Upper lobe of left lung (tissue), 6 donors: Measurements from ENCODE around the gene FER1L5. TPM values are rescaled to one million over a fixed set of nuclear protein-coding genes. Genes with fewer than 3 reads are reported as not detected.

Source experiments
- ATAC-seq, 2 donors: fragments of 200-7000 bp; cut with Tn5 transposase; one replicate each; pipeline ENCODE4 v1.9.1; 2022; ENCODE audit warnings: mild to moderate bottlenecking in 2 of 2, moderate library complexity in 2 of 2; ENCODE audit not compliant: low FRiP score in 2 of 2
- DNase-seq, 2 donors: peaks; one replicate each; pipeline ENCODE4 v3.0.0-alpha.2; 2019 to 2020
- H3K27ac ChIP-seq, 4 donors: fragments of 200-600 bp; sonication (generic); one replicate each; pipeline ENCODE4 v1.5.1; 2016 to 2019
- H3K27me3 ChIP-seq, 4 donors: fragments of 200-600 bp; sonication (generic); one replicate each; pipeline ENCODE4 v1.5.1; 2017 to 2019
- H3K36me3 ChIP-seq, 4 donors: fragments of 200-600 bp; sonication (generic); one replicate each; pipeline ENCODE4 v1.5.1; 2016 to 2019
- H3K4me1 ChIP-seq, 4 donors: fragments of 200-600 bp; sonication (generic); one replicate each; pipeline ENCODE4 v1.5.1; 2018 to 2019
- H3K4me3 ChIP-seq, 4 donors: fragments of 200-600 bp; sonication (generic); one replicate each; pipeline ENCODE4 v1.5.1; 2017 to 2019; ENCODE audit warnings: mild to moderate bottlenecking in 2 of 4, moderate library complexity in 1 of 4
- H3K9me3 ChIP-seq, 4 donors: fragments of 200-600 bp; sonication (generic); one replicate each; pipeline ENCODE4 v1.5.1; 2018 to 2019
- CTCF ChIP-seq, 6 experiments: fragments of 450-650 bp in 4 of 6; fragments of 200-600 bp in 2 of 6; sonication (generic) in 2 of 6; IDR thresholded peaks; one replicate each; pipeline ENCODE4 v1.5.1; 2016 to 2019; ENCODE audit warnings: antibody characterized with exemption in 6 of 6
- EP300 ChIP-seq, 4 donors: sonication (generic); formaldehyde crosslinking; IDR thresholded peaks; one replicate each; pipeline ENCODE4 v1.5.1; 2017; ENCODE audit warnings: antibody characterized with exemption in 4 of 4, control low read depth in 2 of 4
- POLR2A ChIP-seq, 4 donors: fragments of 450-650 bp; IDR thresholded peaks; one replicate each; pipeline ENCODE4 v1.5.1; 2016 to 2017; ENCODE audit warnings: antibody characterized with exemption in 4 of 4, mild to moderate bottlenecking in 2 of 4
- POLR2AphosphoS5 ChIP-seq, 2 donors: sonication (generic); formaldehyde crosslinking; IDR thresholded peaks; one replicate each; pipeline ENCODE4 v1.5.1; 2017; ENCODE audit warnings: antibody characterized with exemption in 2 of 2
- WGBS, 2 donors: methylation state at CpG; one replicate each; pipeline ENCODE4 v1.1.5; 2017 to 2018; 5-methylcytosine and 5-hydroxymethylcytosine counted together
- total RNA-seq, 6 donors: library from RNA; depleted of rRNA in 4 of 6; stranded (reverse); fragments of >200 nt in 4 of 6; gene quantifications; one replicate each; pipeline versions ENCODE4 v1.1.0 to v1.2.1, GENCODE V29; 2016 to 2021
- donor health status: DM: no; HTN: no; CAD: no; lungs with moderate emphysema.
- donor health status: DM: no; HTN: yes; CAD: no; lungs with severe emphysema.

The FER1L5 gene
- total RNA-seq, 6 donors from 2014 or later = 0.15 to 5.2 (median 0.43) TPM

- no peak overlapping the region for H3K4me3 ChIP-seq
- H3K4me1 ChIP-seq = peaks cover 5 to 30% (median 22%) of the 10 kb centered on the region in 4 donors
- no peaks in the 10 kb centered on the region for H3K27me3 ChIP-seq
- H3K9me3 ChIP-seq = no peaks in the 10 kb centered on the region
- H3K27ac ChIP-seq = peak overlapping the region in 3 of 4 donors; percentile 20 to 76 (median 43)
- ATAC-seq (peak in 1 of 2 donors; percentile 87), DNase-seq (no peak)
- peaks cover 2 to 53% (median 30%) of the 10 kb centered on the region in 4 donors for H3K36me3 ChIP-seq
- TF ChIP-seq CTCF (IDR thresholded peaks at IDR 0.05) (no peak), POLR2A (IDR thresholded peaks at IDR 0.05) (no peak), EP300 (IDR thresholded peaks at IDR 0.05) (no peak), POLR2AphosphoS5 (IDR thresholded peaks at IDR 0.05) (no peak)
- WGBS, 2 donors = 76 to 80% methylated on average over 8 of the region's 8 CpGs
Measured at GRCh38 chr2:96618596-96619283, 23.8 kb upstream of the FER1L5 start.

GRCh38 chr2:96622544-96622943 is 20.0 kb upstream of the FER1L5 start:
- peak overlapping the region in 1 of 4 donors; percentile 4 for H3K27ac ChIP-seq
- peaks cover 27 to 42% (median 37%) of the 10 kb centered on the region in 4 donors for H3K4me1 ChIP-seq

GRCh38 chr2:96623116-96623515 is 19.4 kb upstream of the FER1L5 start:
- ATAC-seq = peak in 1 of 2 donors; percentile 48
- H3K36me3 ChIP-seq = peaks cover 0 to 27% (median 19%) of the 10 kb centered on the region in 4 donors
- peak overlapping the region in 2 of 4 donors; percentile 4 to 36 for H3K27ac ChIP-seq

More at GRCh38 chr2:96622544-96622943, 20.0 kb upstream of the FER1L5 start:
- Histone ChIP-seq H3K9me3 (no peaks in the 10 kb centered on the region), H3K4me3 (no peak overlapping the region), H3K27me3 (no peaks in the 10 kb centered on the region), H3K36me3 (peaks cover 0 to 23% (median 14%) of the 10 kb centered on the region in 4 donors)
- ATAC-seq = no peak
- no peak for DNase-seq
- no peak for TF ChIP-seq POLR2A (IDR thresholded peaks at IDR 0.05)
- no peak for TF ChIP-seq CTCF (IDR thresholded peaks at IDR 0.05)
- 96 to 98% methylated on average over 3 of the region's 3 CpGs for WGBS, 2 donors

DNA sequence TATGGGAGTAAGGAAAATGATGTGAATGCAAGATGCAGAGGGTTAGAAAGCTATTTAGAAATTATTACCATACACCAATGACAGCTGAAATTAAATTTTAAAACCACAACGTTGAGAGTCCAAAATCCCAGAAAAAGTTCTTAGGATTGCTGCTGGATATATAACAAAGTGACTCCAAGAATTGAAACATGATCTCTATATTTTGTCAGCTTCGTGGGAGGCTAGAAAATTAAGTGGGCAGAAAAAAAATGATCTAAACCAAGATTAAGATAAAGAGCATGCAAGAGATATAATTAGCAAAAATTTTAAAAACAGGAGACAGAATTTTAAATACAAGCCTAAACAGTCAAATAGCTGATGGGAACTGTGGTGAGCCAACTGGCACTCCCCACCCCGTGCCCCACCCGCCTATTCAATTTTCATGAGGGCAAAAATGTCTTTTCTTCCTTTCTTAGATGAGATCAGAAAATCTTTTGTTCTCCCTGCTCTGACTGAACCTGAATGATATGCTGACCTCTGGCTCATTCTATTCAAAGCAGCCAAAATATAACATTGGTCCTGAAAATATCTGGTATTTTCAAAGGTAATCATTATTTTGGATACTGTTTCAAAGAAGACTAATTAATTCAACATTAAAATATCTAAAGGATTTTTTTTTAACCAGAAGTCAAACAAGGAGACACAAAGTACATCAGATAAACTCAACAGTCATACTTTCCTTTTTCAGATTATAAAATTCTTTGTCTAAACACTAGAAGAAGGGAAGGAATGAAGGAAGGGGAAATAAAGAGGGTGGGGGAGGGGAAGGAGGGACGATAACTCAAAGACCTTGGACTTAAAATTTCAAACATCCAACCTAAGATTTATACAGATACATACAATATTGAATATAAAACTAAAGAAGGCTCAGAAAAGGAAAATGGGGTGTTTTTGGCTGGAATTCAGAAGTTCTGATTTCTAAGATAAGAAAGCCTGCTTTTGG is 16.7 kb upstream of the FER1L5 start:
- Histone ChIP-seq H3K27me3 (no peaks in the 10 kb centered on the region), H3K9me3 (no peaks in the 10 kb centered on the region), H3K4me3 (no peak overlapping the region), H3K36me3 (peaks cover 0 to 31% (median 17%) of the 10 kb centered on the region in 4 donors), H3K27ac (peak overlapping the region; percentile 23 to 78 (median 56)), H3K4me1 (peaks cover 24 to 55% (median 35%) of the 10 kb centered on the region in 4 donors)
- WGBS, 2 donors = 29 to 35% methylated on average over 5 of the region's 5 CpGs
- no peak for TF ChIP-seq EP300 (IDR thresholded peaks at IDR 0.05)
- TF ChIP-seq POLR2AphosphoS5 (IDR thresholded peaks at IDR 0.05) = no peak
- no peak for TF ChIP-seq CTCF (IDR thresholded peaks at IDR 0.05)
- TF ChIP-seq POLR2A (IDR thresholded peaks at IDR 0.05) = no peak
- DNase-seq (no peak), ATAC-seq (no peak)

More at GRCh38 chr2:96623116-96623515, 19.4 kb upstream of the FER1L5 start:
- H3K4me1 ChIP-seq = peaks cover 23 to 46% (median 37%) of the 10 kb centered on the region in 4 donors
- no peaks in the 10 kb centered on the region for H3K27me3 ChIP-seq
- no peak overlapping the region for H3K4me3 ChIP-seq
- WGBS, 2 donors = 66 to 87% methylated on average over 3 of the region's 3 CpGs
- no peak for TF ChIP-seq EP300 (IDR thresholded peaks at IDR 0.05)
- TF ChIP-seq POLR2AphosphoS5 (IDR thresholded peaks at IDR 0.05) = no peak
- TF ChIP-seq CTCF (IDR thresholded peaks at IDR 0.05) = no peak
- TF ChIP-seq POLR2A (IDR thresholded peaks at IDR 0.05) = no peak
- DNase-seq = no peak
- H3K9me3 ChIP-seq = no peaks in the 10 kb centered on the region
